NCI-H524 treated with DMSO at 0.1 percent for 48 hours (cell line): ENCODE measurements around the gene ADAMTS20.

Source experiments
- DNase-seq: peaks from one replicate; lab custom pipeline; 2025; lab: John Stamatoyannopoulos, UW

ADAMTS20 gene

GRCh38 chr12:43312991-43313505 lies 239.0 kb downstream of the ADAMTS20 start:
- DNase-seq: no peak

GRCh38 chr12:43310596-43310995 lies 241.4 kb downstream of the ADAMTS20 start:
- DNase-seq: no peak

- no peak for DNase-seq
These were observed 242.0 kb downstream of the ADAMTS20 start for GRCh38 chr12:43309959-43310358.

- DNase-seq: no peak
These were observed 243.2 kb downstream of the ADAMTS20 start for GRCh38 chr12:43308776-43309175.

GRCh38 chr12:43307126-43307525 lies 244.9 kb downstream of the ADAMTS20 start:
- no peak for DNase-seq

GRCh38 chr12:43306066-43306465 lies 245.9 kb downstream of the ADAMTS20 start:
- no peak for DNase-seq

GRCh38 chr12:43305065-43305464 lies 246.9 kb downstream of the ADAMTS20 start:
- no peak for DNase-seq
